Measurements from ENCODE around the gene SUSD1.

The SUSD1 gene

GRCh38 chr9:112049811-112050516 is 125.1 kb downstream of the SUSD1 start:
- Mint-ChIP-seq H3K4me3 (no peak overlapping the region), H3K4me1 (peaks cover 39 to 60% of the 10 kb centered on the region in 2 donors), H3K27ac (peak overlapping the region; percentile 10), H3K27me3 (no peaks in the 10 kb centered on the region), H3K36me3 (peaks cover 44 to 48% of the 10 kb centered on the region in 2 donors), H3K9me3 (peaks cover 11 to 18% of the 10 kb centered on the region in 2 donors)
- ATAC-seq (replicated peaks) = no peak
- no peak for DNase-seq

- Mint-ChIP-seq H3K9me3 (peaks cover 11 to 18% of the 10 kb centered on the region in 2 donors), H3K27ac (no peak overlapping the region), H3K36me3 (peaks cover 40 to 43% of the 10 kb centered on the region in 2 donors), H3K4me3 (no peak overlapping the region), H3K4me1 (peaks cover 34 to 55% of the 10 kb centered on the region in 2 donors), H3K27me3 (no peaks in the 10 kb centered on the region)
- ATAC-seq (replicated peaks) (no peak), DNase-seq (no peak)
These were observed 126.0 kb downstream of the SUSD1 start for GRCh38 chr9:112048924-112049691.

- DNase-seq (no peak), ATAC-seq (replicated peaks) (peak; percentile 33 to 53)
- Mint-ChIP-seq H3K27me3 (no peaks in the 10 kb centered on the region), H3K4me1 (peaks cover 28 to 54% of the 10 kb centered on the region in 2 donors), H3K9me3 (peaks cover 8 to 13% of the 10 kb centered on the region in 2 donors), H3K4me3 (no peak overlapping the region), H3K36me3 (peaks cover 35 to 36% of the 10 kb centered on the region in 2 donors), H3K27ac (peak overlapping the region; percentile 73)
These were observed 127.5 kb downstream of the SUSD1 start for GRCh38 chr9:112047538-112048066.

GRCh38 chr9:112046181-112046580 is 128.9 kb downstream of the SUSD1 start:
- H3K27ac Mint-ChIP-seq = no peak overlapping the region
- DNase-seq (no peak), ATAC-seq (replicated peaks) (no peak)
- H3K4me1 Mint-ChIP-seq = peaks cover 26 to 58% of the 10 kb centered on the region in 2 donors
- H3K9me3 Mint-ChIP-seq = peaks cover 12 to 17% of the 10 kb centered on the region in 2 donors
- H3K27me3 Mint-ChIP-seq = no peaks in the 10 kb centered on the region
- peaks cover 39 to 48% of the 10 kb centered on the region in 2 donors for H3K36me3 Mint-ChIP-seq
- H3K4me3 Mint-ChIP-seq = no peak overlapping the region

- no peak overlapping the region for H3K27ac Mint-ChIP-seq
- peaks cover 30 to 71% of the 10 kb centered on the region in 2 donors for H3K4me1 Mint-ChIP-seq
- peaks cover 12 to 18% of the 10 kb centered on the region in 2 donors for H3K9me3 Mint-ChIP-seq
- H3K27me3 Mint-ChIP-seq = no peaks in the 10 kb centered on the region
- H3K36me3 Mint-ChIP-seq = peaks cover 45 to 60% of the 10 kb centered on the region in 2 donors
- ATAC-seq (replicated peaks) (no peak), DNase-seq (no peak)
- no peak overlapping the region for H3K4me3 Mint-ChIP-seq
These were observed 130.2 kb downstream of the SUSD1 start for GRCh38 chr9:112044881-112045280.

- Mint-ChIP-seq H3K9me3 (peaks cover 12 to 20% of the 10 kb centered on the region in 2 donors), H3K36me3 (peaks cover 46 to 65% of the 10 kb centered on the region in 2 donors), H3K4me3 (no peak overlapping the region), H3K4me1 (peaks cover 34 to 77% of the 10 kb centered on the region in 2 donors), H3K27ac (no peak overlapping the region), H3K27me3 (no peaks in the 10 kb centered on the region)
- ATAC-seq (replicated peaks) (no peak), DNase-seq (no peak)
These were observed 130.9 kb downstream of the SUSD1 start for GRCh38 chr9:112044186-112044585.

- H3K36me3 Mint-ChIP-seq = peaks cover 43 to 59% of the 10 kb centered on the region in 2 donors
These were observed 131.7 kb downstream of the SUSD1 start for GRCh38 chr9:112043423-112043822.

GRCh38 chr9:112042769-112043168 is 132.3 kb downstream of the SUSD1 start:
- Mint-ChIP-seq H3K4me3 (no peak overlapping the region), H3K4me1 (peaks cover 32 to 84% of the 10 kb centered on the region in 2 donors), H3K9me3 (peaks cover 8 to 10% of the 10 kb centered on the region in 2 donors), H3K27me3 (no peaks in the 10 kb centered on the region), H3K36me3 (peaks cover 38 to 53% of the 10 kb centered on the region in 2 donors), H3K27ac (no peak overlapping the region)
- DNase-seq (no peak), ATAC-seq (replicated peaks) (no peak)

More at GRCh38 chr9:112043423-112043822, 131.7 kb downstream of the SUSD1 start:
- DNase-seq (no peak), ATAC-seq (replicated peaks) (no peak)
- peaks cover 11 to 15% of the 10 kb centered on the region in 2 donors for H3K9me3 Mint-ChIP-seq
- no peak overlapping the region for H3K27ac Mint-ChIP-seq
- H3K4me3 Mint-ChIP-seq = no peak overlapping the region
- H3K4me1 Mint-ChIP-seq = peaks cover 33 to 79% of the 10 kb centered on the region in 2 donors
- no peaks in the 10 kb centered on the region for H3K27me3 Mint-ChIP-seq

- H3K4me1 Mint-ChIP-seq = peaks cover 32 to 84% of the 10 kb centered on the region in 2 donors
These were observed 132.9 kb downstream of the SUSD1 start for GRCh38 chr9:112042244-112042638.

GRCh38 chr9:112041536-112042243 is 133.4 kb downstream of the SUSD1 start:
- Mint-ChIP-seq H3K36me3 (peaks cover 30 to 45% of the 10 kb centered on the region in 2 donors), H3K4me3 (peak overlapping the region in 1 of 2 donors; percentile 59), H3K9me3 (peaks cover 4 to 7% of the 10 kb centered on the region in 2 donors), H3K27me3 (no peaks in the 10 kb centered on the region), H3K27ac (peak overlapping the region; percentile 62), H3K4me1 (peaks cover 33 to 84% of the 10 kb centered on the region in 2 donors)
- ATAC-seq (replicated peaks) (no peak), DNase-seq (no peak)

More at GRCh38 chr9:112042244-112042638, 132.9 kb downstream of the SUSD1 start:
- Mint-ChIP-seq H3K4me3 (no peak overlapping the region), H3K27me3 (no peaks in the 10 kb centered on the region), H3K36me3 (peaks cover 34 to 49% of the 10 kb centered on the region in 2 donors), H3K27ac (no peak overlapping the region), H3K9me3 (peaks cover 6 to 7% of the 10 kb centered on the region in 2 donors)
- ATAC-seq (replicated peaks) (no peak), DNase-seq (no peak)

- ATAC-seq (replicated peaks) (no peak), DNase-seq (no peak)
- Mint-ChIP-seq H3K27ac (peak overlapping the region; percentile 9), H3K27me3 (no peaks in the 10 kb centered on the region), H3K4me1 (peaks cover 33 to 86% of the 10 kb centered on the region in 2 donors), H3K9me3 (peaks cover 4 to 7% of the 10 kb centered on the region in 2 donors), H3K4me3 (no peak overlapping the region), H3K36me3 (peaks cover 30 to 43% of the 10 kb centered on the region in 2 donors)
These were observed 133.9 kb downstream of the SUSD1 start for GRCh38 chr9:112041199-112041535.

GRCh38 chr9:112038017-112038408 is 137.1 kb downstream of the SUSD1 start:
- ATAC-seq (replicated peaks) = peak; percentile 33 to 48
- Mint-ChIP-seq H3K4me1 (peaks cover 52 to 99% of the 10 kb centered on the region in 2 donors), H3K27me3 (no peaks in the 10 kb centered on the region)

GRCh38 chr9:112037281-112038016 is 137.6 kb downstream of the SUSD1 start:
- DNase-seq = peak; percentile 78
- no peaks in the 10 kb centered on the region for H3K27me3 Mint-ChIP-seq
- H3K4me1 Mint-ChIP-seq = peaks cover 52 to 94% of the 10 kb centered on the region in 2 donors
- H3K9me3 Mint-ChIP-seq = peaks cover 4 to 7% of the 10 kb centered on the region in 2 donors
- H3K36me3 Mint-ChIP-seq = peaks cover 26 to 42% of the 10 kb centered on the region in 2 donors
- ATAC-seq (replicated peaks) = peak; percentile 74 to 80
- H3K4me3 Mint-ChIP-seq = peak overlapping the region; percentile 3 to 53
- peak overlapping the region; percentile 89 for H3K27ac Mint-ChIP-seq

More at GRCh38 chr9:112038017-112038408, 137.1 kb downstream of the SUSD1 start:
- Mint-ChIP-seq H3K9me3 (peaks cover 4 to 7% of the 10 kb centered on the region in 2 donors), H3K4me3 (peak overlapping the region in 1 of 2 donors; percentile 55), H3K36me3 (peaks cover 26 to 42% of the 10 kb centered on the region in 2 donors), H3K27ac (peak overlapping the region; percentile 89)
- DNase-seq = no peak

Data from stimulated activated naive B cell treated with anti-CD40 and anti-IgM and Interleukin-4, amounts not matched to agents 10 μg/mL and 1 μg/mL and 100 μg/mL, for 72 hours (primary cell).